Activated T-helper 9 cell treated with anti-CD3 and anti-CD28 coated beads, Interleukin-2, amount 50 U/mL, for 16 hours (primary cell): Measurements from ENCODE around the gene SEC61A1.

Experiments
- DNase-seq: peaks from one replicate; pipeline ENCODE4 v3.0.0-alpha.2; 2020; ENCODE audit warnings: low read depth

Gene SEC61A1

GRCh38 chr3:128051837-128052594 is at the start of gene SEC61A1:
Gene SEC61A1 (plus strand): TSS chr3:128052437. CDS start chr3:128052553, 116 bp downstream.
- DNase-seq, result peak; percentile 93

GRCh38 chr3:128004661-128005060 is 47.6 kb upstream of the SEC61A1 start:
- DNase-seq, result no peak

GRCh38 chr3:128006061-128007032 is 45.9 kb upstream of the SEC61A1 start:
- DNase-seq, result no peak

- DNase-seq, result no peak
Measured at GRCh38 chr3:128007033-128007424, 45.2 kb upstream of the SEC61A1 start.

GRCh38 chr3:128009952-128010846 is 42.0 kb upstream of the SEC61A1 start:
- DNase-seq, result no peak

DNA sequence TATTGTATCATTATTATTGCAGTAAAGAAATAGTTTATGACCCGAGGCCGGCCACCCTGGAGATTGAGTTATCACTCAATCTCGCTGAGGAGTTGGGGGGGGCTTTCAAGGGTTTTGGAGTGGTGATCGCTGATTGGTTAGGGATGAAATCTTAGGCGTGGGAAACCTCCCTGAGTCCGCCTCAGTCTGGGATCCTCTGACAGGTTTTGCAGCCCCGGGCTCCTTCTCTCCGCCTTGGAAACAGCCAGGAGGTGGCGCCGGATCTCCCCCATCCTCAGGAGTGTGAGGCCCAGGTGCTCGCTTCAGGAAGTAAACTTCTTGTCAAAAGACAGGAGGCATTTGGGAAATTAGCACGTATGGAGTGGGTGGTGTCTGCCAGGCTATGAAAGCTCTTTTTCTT is 41.1 kb upstream of the SEC61A1 start:
- no peak for DNase-seq

DNA sequence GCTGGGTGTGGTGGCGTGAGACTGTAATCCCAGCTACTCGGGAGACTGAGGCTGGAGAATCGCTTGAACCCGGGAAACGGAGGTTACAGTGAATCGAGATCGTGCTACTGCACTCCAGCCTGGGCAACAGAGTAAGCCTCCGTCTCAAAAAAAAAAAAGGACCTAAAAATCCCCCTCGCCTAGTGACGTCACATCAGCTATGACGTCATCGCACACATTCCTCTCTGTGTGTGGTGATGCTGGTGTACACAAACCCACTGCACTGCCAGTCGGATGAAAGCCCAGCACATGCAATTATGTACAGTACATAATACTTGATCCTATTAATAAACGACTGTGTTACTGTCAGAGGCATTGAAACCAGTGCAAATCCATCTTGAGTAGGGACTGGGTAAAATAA is 40.2 kb upstream of the SEC61A1 start:
- DNase-seq, result no peak

GRCh38 chr3:128014548-128014947 is 37.7 kb upstream of the SEC61A1 start:
- DNase-seq, result no peak

DNA sequence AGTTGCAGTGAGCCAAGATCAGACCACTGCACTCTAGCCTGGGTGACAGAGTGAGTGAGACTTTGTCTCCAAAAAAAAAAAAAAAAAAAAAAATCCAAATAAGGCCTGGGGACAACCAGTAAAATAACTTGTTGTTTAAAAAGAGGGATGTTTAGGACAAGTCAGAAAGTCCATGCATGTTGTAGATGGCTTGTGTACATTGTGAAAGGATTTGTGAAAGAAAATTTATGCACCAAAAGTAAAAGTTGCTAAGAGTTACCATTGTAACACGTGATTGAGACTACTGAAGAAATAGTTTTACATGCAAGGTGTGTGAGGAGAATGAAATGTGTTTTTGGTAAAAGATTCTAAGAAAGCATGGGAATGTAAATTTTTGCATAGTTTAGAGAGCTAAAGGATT is 35.7 kb upstream of the SEC61A1 start:
- DNase-seq, result no peak

DNA sequence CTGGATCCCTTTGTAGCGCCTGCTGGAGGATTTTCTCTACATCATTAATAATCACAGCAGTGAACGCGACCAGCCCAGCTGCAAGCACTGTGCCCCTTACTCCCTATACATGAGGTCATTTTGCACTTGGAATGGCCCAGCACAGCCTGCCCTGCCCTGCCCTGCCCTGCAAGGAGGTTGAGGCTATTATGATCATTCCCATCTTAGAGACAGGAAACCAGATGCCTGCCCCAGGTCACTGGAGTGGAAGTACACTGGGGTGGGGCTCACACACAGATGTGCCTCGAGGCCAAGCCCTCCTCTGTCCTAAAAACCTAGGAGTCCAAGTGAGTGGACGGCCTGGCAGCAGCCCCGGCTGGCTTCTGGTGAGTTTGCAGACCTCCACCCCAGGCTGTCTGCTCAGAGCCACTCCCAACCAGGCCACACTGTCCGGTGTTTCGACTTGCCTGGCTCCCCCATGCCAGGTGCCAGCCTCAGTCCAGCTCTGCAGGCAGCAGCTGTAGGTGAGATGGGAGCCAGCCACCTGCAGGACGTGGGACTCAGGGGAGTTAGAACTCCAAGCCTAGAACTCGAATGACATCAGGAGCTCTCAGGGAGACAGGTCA is 30.4 kb upstream of the SEC61A1 start:
- DNase-seq, result no peak

DNA sequence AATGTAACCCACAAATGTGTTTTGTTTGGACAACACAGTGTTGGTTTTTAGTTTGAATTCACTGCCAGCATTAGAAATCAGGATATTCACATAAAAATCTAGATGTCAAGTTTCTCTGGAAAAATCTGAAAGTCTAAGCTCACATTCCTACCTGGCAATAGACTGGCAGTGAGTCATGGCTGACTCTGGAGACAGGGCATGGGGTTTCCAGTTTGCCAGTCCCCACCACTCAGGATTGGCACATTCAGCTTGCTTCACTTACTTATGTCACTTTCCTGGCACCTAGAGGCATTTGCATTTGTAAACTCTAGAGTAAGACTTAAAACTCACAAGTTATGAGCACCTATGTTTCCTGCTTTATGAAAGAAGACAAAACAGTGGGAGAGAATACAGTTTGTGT is 19.1 kb upstream of the SEC61A1 start:
- no peak for DNase-seq

DNA sequence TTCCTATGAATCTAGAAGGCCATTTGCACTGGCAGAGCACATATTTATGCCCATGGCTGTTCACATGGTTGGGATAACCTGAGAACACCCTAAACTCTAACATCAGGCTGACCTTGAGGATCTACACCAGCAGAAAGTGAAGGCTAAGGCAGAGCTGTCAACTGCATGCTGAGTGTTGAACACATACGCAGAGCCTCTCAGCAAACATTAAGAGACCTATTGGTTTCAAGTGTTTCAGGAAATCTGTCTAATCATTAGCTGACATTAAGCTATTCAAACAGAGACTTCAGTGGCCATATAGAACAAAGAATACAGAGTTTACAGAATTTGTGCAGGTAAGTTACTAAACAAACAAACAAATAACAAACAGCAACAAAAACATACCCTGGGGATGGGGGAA is 16.1 kb upstream of the SEC61A1 start:
- no peak for DNase-seq

DNA sequence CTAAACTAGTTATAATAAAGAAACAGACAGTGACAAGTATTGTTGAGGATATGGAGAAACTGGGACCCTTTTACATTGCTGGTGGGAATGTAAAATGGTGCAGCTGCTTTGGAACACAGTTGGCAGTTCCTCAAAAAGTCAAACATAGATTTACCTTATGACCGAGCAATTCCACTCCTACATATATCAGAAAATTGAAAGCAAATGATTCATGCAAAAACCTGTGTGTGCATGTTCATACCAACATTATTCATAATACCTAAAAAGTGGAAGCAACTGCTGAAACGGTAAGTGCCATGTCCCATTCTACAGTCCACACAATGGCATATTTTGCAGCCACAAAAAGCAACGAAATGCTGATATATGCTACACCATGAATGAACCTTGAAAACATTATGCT is 12.2 kb upstream of the SEC61A1 start:
- DNase-seq, result no peak

- no peak for DNase-seq
Measured at GRCh38 chr3:128040660-128041059, 11.6 kb upstream of the SEC61A1 start.

DNA sequence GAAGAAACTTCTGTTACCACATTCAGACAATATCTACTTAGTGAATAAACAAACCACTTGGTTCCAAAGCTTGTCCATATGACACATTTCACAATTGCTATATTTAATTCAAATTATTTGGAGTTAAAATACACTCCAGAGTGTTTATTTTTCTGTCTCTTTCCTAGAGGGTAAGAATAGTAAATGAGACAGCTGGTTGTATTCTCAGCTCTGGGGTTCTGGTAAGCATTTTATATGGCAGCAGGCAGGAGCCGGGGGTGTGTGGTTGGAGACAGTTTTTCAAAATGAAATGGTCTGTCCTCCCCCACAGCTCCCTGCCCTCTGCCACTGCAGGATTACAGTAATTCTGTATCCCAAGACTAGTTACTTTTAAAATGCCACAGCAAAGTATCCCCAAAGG is 10.9 kb upstream of the SEC61A1 start:
- no peak for DNase-seq

- no peak for DNase-seq
Measured at GRCh38 chr3:128050597-128050996, 1.6 kb upstream of the SEC61A1 start.

DNA sequence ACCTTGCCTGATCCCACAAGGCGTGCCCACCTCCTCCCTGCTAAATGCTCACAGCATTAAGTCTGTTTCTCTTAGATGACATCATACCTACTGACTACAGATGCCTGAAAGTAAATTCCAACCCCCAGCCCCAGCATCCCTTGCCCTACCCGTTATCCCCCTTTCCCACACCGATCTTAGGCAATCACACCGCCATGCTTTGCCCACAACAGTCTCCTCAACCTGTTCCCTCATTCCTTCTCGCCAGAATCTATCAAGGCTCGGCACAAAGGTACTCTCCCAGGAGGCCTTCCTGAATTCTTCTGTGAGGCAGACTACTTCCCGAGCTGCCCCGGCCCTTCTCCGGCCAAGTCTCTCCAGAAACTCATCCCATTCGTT is 789 bp upstream of the SEC61A1 start:
- DNase-seq, result no peak

DNA sequence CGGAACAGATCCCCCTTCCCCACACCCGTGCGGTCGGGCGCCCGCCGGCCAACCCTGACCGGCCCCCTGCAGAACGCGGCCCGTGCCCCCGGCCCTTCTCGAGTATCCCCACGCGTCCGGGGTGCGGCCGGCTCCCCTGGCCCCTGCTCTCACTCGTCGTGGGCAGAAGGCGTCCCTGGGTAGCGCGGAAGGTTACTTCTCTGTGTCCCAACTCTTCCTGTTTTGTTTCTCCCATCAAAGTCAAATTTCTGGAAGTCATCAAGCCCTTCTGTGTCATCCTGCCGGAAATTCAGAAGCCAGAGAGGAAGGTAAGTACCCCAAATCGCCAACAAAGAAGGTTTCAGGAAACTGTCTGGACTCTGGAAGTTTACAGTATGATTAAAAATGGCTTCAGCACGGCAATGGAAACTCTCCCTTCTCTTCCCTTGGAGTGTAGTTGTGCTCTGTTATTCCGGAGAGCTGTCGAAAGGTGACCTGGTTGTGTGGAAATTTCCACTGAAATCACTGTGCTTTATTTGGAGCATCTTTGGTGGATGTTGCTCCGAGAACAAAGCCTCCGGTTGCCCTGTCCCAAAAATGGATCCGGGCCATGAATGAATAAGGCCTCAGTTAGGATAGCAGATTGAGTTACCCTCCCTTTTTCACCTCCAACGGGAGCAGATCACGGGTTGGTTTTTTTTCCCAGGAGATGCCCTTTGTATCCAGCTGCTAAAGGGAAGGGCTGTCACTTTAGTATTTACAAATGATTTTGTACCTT is 536 bp downstream of the SEC61A1 start:
- no peak for DNase-seq

GRCh38 chr3:128053614-128054013 is 1.4 kb downstream of the SEC61A1 start:
- DNase-seq, result no peak

DNA sequence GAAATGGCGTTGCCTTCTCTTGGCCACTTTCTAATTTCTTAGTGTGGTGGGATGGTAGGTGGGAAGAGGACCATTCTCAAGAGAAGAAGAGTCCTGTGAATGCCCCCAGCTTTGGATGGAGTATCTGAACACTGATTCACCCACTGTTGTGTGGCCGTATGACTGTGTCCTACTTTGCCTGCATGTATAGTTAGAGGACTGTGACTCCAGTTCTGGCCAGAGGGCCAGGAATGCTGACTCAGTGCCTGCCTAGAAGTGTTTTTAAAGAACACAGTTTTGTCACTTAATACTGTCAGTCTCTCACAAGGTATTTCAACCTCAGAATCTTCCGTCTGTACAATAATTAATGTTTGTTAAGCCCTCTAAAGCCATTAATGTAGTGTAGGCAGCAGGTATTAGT is 2.1 kb downstream of the SEC61A1 start:
- DNase-seq, result no peak

DNA sequence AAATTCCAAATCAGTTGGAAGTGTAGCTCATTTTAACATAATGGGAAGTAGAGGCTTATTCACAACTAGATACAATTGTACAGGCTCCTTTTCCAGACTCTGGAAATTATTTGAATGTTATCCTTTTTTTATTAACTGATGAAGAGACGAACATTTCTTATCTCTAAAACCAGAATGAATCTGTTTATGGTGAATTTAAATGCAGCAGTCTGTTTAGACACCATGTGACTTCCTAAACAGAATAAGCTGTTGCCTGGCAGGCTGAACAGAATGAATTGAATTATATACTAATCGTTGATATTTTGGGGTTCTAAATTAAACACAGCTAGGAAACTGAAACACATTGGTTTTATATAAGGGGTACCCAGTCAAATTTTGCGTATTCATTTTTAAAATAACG is 4.0 kb downstream of the SEC61A1 start:
- DNase-seq, result no peak
